IMR-90 (cell line): Measurements from ENCODE around the gene KDM6B.

Experiments
- CTCF ChIP-seq: conservative IDR thresholded peaks from 2 replicates; pipeline ENCODE4 v1.5.1; 2012; ENCODE audit warnings: mild to moderate bottlenecking, low read depth, low read length, improper control_type of control experiment
- POLR2A ChIP-seq: IDR thresholded peaks from 2 replicates; pipeline ENCODE4 v1.6.1; 2012; ENCODE audit warnings: mild to moderate bottlenecking, low read depth, low read length
- RAD21 ChIP-seq: IDR thresholded peaks from 2 replicates; pipeline ENCODE4 v1.6.1; 2012; ENCODE audit warnings: low read length, improper control_type of control experiment
- RCOR1 ChIP-seq: IDR thresholded peaks from 2 replicates; pipeline ENCODE4 v1.6.1; 2012; ENCODE audit warnings: mild to moderate bottlenecking, low read length, improper control_type of control experiment; ENCODE audit not compliant: insufficient replicate concordance
- RFX5 ChIP-seq: IDR thresholded peaks from 2 replicates; pipeline ENCODE4 v1.8.0; 2012; ENCODE audit warnings: low read depth, mild to moderate bottlenecking, low read length, moderate library complexity
- SMC3 ChIP-seq: fragments of 150-350 bp; IDR thresholded peaks from 2 replicates; pipeline ENCODE4 v1.6.1; 2016; ENCODE audit warnings: low read depth, mild to moderate bottlenecking, antibody characterized with exemption, low read length, moderate library complexity
- USF2 ChIP-seq: fragments of 150-350 bp; IDR thresholded peaks from 2 replicates; pipeline ENCODE4 v1.6.1; 2017; ENCODE audit warnings: mild to moderate bottlenecking, antibody characterized with exemption, low read length, low read depth

GRCh38 chr17:7856011-7856810 lies 22.2 kb downstream of the KDM6B start:
- TF ChIP-seq CTCF (no peak), USF2 (no peak), RAD21 (no peak), SMC3 (no peak), RCOR1 (no peak), RFX5 (no peak), POLR2A (no peak; the same call in 1 of the 2 replicates)
